ENCODE measurements around the gene BIRC2.
"Not testable (repeated sequence)": the region's sequence is repeated elsewhere in the genome, so short reads cannot be mapped to it uniquely, and the experiment has no call there.

The BIRC2 gene

GRCh38 chr11:102323542-102324251, 23.3 kb upstream of the BIRC2 start:
- DNase-seq, result no peak

- no peak for DNase-seq
Observed at GRCh38 chr11:102325088-102325487, 21.9 kb upstream of the BIRC2 start.

GRCh38 chr11:102328748-102329147, 18.3 kb upstream of the BIRC2 start:
- no peak for DNase-seq

- no peak for DNase-seq
Observed at GRCh38 chr11:102330231-102330630, 16.8 kb upstream of the BIRC2 start.

GRCh38 chr11:102331341-102331740, 15.7 kb upstream of the BIRC2 start:
- no peak for DNase-seq

- DNase-seq, result no peak
Observed at GRCh38 chr11:102332611-102332994, 14.4 kb upstream of the BIRC2 start.

- DNase-seq, result no peak
Observed at GRCh38 chr11:102338479-102339010, 8.5 kb upstream of the BIRC2 start.

- DNase-seq, result not testable (repeated sequence)
Observed at GRCh38 chr11:102341311-102341710, 5.7 kb upstream of the BIRC2 start.

GRCh38 chr11:102341844-102342318, 5.1 kb upstream of the BIRC2 start:
- peak; percentile 58 for DNase-seq

- DNase-seq, result no peak
Observed at GRCh38 chr11:102343809-102344208, 3.2 kb upstream of the BIRC2 start.

GRCh38 chr11:102345904-102346303, 1.1 kb upstream of the BIRC2 start:
- no peak for DNase-seq

- no peak for DNase-seq
Observed at GRCh38 chr11:102346456-102346747, 612 bp upstream of the BIRC2 start.

- DNase-seq, result no peak
Observed at GRCh38 chr11:102347462-102348370, 702 bp downstream of the BIRC2 start.

GRCh38 chr11:102357116-102357515, 10.1 kb downstream of the BIRC2 start:
- no peak for DNase-seq

GRCh38 chr11:102359372-102359771, 12.4 kb downstream of the BIRC2 start:
- DNase-seq, result no peak

GRCh38 chr11:102360681-102361080, 13.7 kb downstream of the BIRC2 start:
- no peak for DNase-seq

GRCh38 chr11:102361086-102362031, 14.3 kb downstream of the BIRC2 start:
- no peak for DNase-seq

- DNase-seq, result no peak
Observed at GRCh38 chr11:102364991-102365390, 18.0 kb downstream of the BIRC2 start.

- no peak for DNase-seq
Observed at GRCh38 chr11:102367364-102367763, 20.4 kb downstream of the BIRC2 start.

- no peak for DNase-seq
Observed at GRCh38 chr11:102368472-102368871, 21.5 kb downstream of the BIRC2 start.

GRCh38 chr11:102374633-102375424, 27.8 kb downstream of the BIRC2 start:
- DNase-seq, result not testable (repeated sequence)

All from stimulated activated naive CD4-positive, alpha-beta T cell treated with Interleukin-2 at 50 U/mL for 16 hours (primary cell).